H1 (cell line): ENCODE data around the gene CNGB1. TPM values are rescaled to one million over a fixed set of nuclear protein-coding genes. Genes with fewer than 3 reads are reported as not detected.

Experiments
- polyA plus RNA-seq, 7 experiments: library from polyadenylated mRNA; depleted of rRNA in 3 of 7; stranded (reverse) in 5 of 7; unstranded in 2 of 7; fragments of >200 nt in 5 of 7; fragments of 200-250 nt in 2 of 7; gene quantifications; 1 replicate in 5 of 7; 2 replicates in 1 of 7; 4 replicates in 1 of 7; pipeline versions ENCODE4 v1.2.1 to v1.2.3, GENCODE V29; 2011 to 2013; ENCODE audit warnings: missing spikeins in 2 of 7, mixed read lengths in 2 of 7
- total RNA-seq: library from RNA; stranded (reverse); fragmentation: NEBNext Ultra II Directional; extraction: Animal tissue kit (Norgen Biotek cat#: 25700); gene quantifications from 2 replicates; pipeline ENCODE4 v1.2.1, GENCODE V29; 2021
- TF ChIP-seq, protein P1 (sequence below): IDR thresholded peaks from 2 replicates; pipeline ENCODE4 v1.6.1; 2012; ENCODE audit warnings: inconsistent platforms

CNGB1 gene
- total and polyA plus RNA-seq, 2 of the 8 experiments (the other 6 are each of a cell fraction or from before 2014, with no cell fraction given) = not detected

DNA sequence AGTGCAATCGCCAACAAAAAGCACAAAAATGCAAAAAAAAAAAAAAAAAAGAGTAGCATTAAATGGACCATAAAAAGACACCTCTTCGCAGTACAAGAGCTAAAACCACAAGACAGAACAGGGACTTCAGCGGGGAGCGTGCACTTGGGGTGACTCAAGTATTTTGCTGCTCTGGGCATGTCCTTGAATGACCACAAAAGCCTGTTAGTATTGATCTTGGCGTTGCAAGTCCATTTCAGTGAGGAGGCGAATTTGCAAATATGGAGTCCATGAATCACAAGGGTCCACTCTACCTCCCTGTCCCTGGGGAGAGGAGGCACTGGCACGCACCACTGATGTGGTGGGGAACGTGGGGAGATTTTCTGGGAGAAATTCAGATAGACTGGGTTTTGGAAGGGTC, 78.9 kb downstream of the CNGB1 start (continued):
- TF ChIP-seq, protein P1, sequence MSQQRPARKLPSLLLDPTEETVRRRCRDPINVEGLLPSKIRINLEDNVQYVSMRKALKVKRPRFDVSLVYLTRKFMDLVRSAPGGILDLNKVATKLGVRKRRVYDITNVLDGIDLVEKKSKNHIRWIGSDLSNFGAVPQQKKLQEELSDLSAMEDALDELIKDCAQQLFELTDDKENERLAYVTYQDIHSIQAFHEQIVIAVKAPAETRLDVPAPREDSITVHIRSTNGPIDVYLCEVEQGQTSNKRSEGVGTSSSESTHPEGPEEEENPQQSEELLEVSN = no peak
